GM21360 (cell line): ENCODE results near the gene GRWD1.

Experiments
- ATAC-seq: cut with Tn5 transposase; IDR thresholded peaks from one replicate; pipeline ENCODE4 v1.9.1; 2021; ENCODE audit warnings: mild to moderate bottlenecking, moderate library complexity; ENCODE audit not compliant: unreplicated experiment

Gene GRWD1

DNA sequence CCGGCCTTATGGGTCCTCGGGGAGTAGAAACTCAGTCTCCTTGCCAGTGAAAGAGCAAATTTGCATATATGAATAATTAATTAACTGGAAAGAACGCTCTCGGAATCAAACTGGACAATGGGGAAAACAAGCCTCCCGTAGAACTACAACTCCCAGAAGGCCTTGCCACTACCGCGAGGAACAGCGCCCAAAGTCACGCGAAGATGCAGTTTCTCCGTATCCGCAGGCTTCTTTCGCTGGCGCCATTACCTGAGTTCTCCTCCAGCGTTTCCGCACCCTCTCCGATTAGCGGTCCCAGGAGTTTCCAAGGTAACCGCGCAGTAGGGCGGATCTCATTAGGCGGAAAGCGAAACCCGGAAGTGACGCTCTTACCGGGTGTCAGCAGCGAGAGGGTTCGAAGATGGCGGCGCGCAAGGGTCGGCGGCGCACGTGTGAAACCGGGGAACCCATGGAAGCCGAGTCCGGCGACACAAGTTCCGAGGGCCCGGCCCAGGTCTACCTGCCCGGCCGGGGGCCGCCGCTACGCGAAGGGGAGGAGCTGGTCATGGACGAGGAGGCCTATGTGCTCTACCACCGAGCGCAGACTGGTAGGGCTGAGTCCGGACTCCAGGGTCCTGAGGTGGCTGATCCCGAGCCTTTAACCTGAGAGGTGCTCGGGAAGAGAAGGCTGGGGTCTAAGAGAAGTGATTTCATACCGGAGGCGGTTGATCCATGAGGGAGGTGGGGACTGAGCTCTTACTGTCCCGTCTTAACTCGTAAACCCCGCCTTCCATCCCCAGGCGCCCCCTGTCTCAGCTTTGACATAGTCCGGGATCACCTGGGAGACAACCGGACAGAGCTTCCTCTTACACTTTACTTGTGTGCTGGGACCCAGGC, at the start of gene GRWD1:
TSS of gene GRWD1 (plus strand) at position 378 of the 876 bp plus-strand sequence. CDS start at position 401, 23 bp downstream.
- peak; percentile 77 for ATAC-seq

DNA sequence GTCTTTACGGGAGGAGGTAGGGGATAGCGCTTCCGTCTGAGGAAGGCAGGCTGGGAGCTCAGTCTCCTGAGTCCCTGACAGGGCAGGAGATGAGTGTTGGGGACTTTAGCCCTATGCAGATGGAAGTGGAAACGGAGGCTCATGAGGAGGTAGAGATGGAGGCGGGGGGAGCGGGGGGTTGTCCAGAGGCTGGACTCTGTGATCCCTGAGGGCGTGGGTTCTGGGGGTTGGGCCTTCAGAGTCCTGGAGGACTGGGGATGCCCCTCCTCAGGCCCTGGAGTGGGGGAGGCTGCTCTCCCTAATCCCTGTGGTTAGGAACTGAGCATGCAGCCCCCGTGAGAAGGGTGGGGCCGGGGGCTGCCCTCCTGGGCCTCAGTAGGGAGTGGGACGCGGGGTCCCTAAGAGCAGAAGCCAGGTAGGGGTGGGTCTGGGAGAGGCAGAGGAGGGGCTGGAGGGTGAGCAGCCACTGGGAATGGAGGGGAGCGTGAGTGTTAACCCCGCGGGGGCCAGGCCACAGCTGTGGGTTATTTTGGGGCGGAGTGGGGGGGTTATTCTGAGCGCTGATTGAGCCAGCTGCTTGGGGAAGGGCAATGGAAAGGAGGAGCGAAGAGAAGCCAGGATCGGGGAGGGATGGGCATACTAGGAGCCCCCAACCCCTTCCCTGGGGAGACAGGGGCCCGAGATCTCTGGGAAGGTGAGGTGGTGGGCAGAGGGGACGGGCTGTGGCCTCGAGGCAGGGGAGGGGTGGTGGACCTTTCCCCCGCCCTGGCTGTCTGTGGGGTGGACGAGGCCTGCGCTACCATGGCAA, 49.6 kb upstream of the GRWD1 start:
- no peak for ATAC-seq

DNA sequence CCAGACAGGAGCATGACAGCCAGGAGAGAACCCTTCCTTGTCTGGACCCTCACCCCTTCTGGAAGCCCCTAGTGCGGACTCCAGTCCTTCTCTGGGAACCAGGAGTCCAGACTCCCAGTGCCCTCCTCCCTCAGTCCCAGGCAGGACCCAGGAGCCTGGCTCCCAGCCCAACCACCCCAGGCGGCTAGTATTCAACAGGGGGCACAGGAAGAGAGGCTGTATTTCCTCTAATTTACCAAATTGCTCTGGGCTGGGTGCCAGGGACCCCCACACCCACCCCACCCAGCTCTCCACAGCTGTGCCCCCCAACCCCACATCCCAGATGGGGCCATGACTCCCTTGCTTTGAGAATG, 49.0 kb upstream of the GRWD1 start:
- no peak for ATAC-seq

- no peak for ATAC-seq
Measured at GRCh38 chr19:48397263-48398101, 48.3 kb upstream of the GRWD1 start.

GRCh38 chr19:48398102-48398374, 47.7 kb upstream of the GRWD1 start:
- no peak for ATAC-seq

GRCh38 chr19:48398375-48399235, 47.2 kb upstream of the GRWD1 start:
- ATAC-seq, result peak; percentile 52

GRCh38 chr19:48400018-48400742, 45.6 kb upstream of the GRWD1 start:
- no peak for ATAC-seq

- no peak for ATAC-seq
Measured at GRCh38 chr19:48401287-48401686, 44.5 kb upstream of the GRWD1 start.

- no peak for ATAC-seq
Measured at GRCh38 chr19:48403606-48404005, 42.2 kb upstream of the GRWD1 start.

- ATAC-seq, result no peak
Measured at GRCh38 chr19:48405010-48405659, 40.6 kb upstream of the GRWD1 start.

DNA sequence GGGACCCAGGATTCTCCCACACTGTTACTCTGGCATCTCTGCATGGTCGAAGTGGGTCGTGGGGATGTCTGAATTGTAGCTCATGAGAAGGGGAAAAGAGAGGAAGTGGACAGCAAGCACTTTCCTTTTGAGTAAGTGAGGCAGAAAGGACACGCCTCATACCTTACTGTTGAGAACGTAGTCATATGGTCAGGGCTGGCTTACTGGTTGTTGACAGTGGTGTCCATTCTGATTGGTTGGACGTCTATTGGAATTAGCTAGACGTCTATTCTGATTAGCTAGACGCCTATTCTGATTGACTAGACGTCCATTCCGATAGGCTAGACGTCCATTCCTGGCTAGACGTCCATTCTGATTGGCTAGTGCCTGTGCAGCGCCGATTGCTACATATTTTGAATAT, 39.9 kb upstream of the GRWD1 start:
- no peak for ATAC-seq

- no peak for ATAC-seq
Measured at GRCh38 chr19:48413879-48414587, 31.8 kb upstream of the GRWD1 start.

DNA sequence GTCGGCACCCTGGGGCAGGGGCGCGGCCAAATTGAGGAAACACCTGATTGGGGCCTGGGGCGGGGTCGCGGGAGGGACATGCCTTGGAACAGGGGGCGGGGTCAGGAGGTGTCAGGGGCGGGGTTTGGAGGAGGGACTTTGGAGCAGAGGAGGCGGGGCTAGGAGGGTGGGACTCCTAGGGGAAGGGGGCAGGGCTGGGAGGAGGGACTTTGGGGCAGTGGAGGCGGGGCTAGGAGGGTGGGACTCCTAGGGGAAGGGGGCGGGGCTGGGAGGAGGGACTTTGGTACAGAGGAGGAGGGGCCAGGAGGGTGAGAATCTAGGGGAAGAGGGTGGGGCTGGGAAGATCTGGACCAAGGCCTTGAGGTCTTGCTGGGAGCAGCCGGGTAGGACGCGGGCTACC, 30.4 kb upstream of the GRWD1 start:
- ATAC-seq, result no peak

DNA sequence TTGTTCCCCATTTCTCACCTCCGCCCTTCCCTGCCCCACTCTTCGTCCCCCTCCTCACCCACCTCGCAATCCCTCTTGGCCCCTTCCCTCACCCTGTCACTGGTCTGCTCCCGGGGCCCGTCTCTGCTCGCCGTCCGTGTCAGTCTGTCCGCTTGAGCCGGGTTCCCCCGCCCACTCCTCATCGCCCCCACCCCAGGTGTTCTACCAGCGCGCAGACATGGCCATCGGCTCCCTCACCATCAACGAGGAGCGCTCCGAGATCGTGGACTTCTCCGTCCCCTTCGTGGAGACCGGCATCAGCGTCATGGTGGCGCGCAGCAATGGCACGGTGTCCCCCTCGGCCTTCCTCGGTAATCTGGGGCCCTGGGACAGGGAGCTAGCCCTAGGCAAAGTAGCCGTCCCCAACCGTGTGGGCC, 30.0 kb upstream of the GRWD1 start:
- no peak for ATAC-seq

DNA sequence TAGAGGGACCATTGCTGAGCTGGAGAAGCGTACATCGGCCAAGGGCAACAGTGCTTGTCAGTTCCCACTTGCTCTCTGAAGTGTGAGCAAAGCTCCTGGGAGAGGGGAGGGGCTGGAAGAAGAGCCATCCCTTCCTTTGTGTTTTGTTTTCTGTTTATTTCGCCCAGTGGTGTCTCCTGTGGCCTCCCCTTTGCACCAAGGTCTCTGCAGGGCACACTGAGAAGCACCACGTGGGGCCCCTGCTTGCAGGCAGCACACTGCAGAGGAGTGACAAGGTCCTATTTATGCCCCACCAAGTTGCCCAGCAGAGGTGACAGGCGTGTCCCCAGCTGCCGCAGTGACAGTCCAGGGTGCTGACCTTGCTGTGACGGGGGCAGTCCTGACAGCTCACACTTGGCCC, 28.4 kb upstream of the GRWD1 start:
- ATAC-seq, result no peak

- ATAC-seq, result no peak
Measured at GRCh38 chr19:48418317-48419064, 27.3 kb upstream of the GRWD1 start.

- peak; percentile 70 for ATAC-seq
Measured at GRCh38 chr19:48419158-48419920, 26.4 kb upstream of the GRWD1 start.
